Colon (tissue), 2 donors: ENCODE data around the gene BIVM.

Experiments
- FAIRE-seq: peaks from 2 replicates; lab custom pipeline; 2012; peaks lifted over from hg19 to GRCh38; lab: Jason Lieb, UNC
- donor health status: control.
- donor health status: control.

Gene BIVM

DNA sequence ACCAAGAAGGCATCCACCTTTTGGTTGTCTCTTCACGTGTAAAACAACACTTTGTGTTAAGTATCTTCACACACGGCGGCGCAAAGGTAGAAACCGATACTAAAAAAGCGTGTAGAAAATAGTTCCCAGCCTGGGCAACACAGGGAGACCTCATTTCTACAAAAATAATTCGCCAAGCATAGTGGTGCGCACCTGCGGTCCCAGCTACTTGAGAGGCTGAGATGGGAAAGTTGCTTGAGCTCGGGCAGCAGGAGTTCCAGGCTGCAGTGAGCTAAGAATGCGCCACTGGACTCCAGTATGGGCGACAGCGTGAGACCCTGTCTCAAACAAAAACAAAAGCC lies 46.3 kb downstream of the BIVM start:
- FAIRE-seq: no peak

DNA sequence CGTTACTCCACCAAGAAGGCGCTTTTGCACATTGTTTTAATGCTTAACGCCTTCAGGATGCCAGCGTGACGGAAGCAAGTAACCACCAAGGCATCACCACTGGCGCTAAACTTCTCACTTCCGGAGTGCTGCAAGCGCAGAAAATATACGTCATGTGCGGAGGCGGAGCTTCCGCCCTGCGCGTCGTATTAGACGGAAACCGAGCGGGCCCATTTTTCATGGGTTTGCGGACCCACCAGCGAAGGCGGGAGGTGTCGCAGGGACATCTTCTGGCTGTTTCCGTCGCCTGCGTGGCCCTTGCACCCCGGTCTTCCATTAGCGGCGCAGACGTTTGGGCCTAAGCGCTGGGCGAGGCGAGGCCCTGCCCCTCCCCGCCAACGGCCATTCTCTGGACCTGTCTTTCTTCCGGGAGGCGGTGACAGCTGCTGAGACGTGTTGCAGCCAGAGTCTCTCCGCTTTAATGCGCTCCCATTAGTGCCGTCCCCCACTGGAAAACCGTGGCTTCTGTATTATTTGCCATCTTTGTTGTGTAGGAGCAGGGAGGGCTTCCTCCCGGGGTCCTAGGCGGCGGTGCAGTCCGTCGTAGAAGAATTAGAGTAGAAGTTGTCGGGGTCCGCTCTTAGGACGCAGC lies 46.8 kb downstream of the BIVM start, which contains the start of gene ERCC5:
TSS of gene ERCC5 (plus strand) at position 403 of the 631 bp plus-strand sequence. CDS start 235 bp downstream, outside the sequence.
- peak; percentile 24 for FAIRE-seq

DNA sequence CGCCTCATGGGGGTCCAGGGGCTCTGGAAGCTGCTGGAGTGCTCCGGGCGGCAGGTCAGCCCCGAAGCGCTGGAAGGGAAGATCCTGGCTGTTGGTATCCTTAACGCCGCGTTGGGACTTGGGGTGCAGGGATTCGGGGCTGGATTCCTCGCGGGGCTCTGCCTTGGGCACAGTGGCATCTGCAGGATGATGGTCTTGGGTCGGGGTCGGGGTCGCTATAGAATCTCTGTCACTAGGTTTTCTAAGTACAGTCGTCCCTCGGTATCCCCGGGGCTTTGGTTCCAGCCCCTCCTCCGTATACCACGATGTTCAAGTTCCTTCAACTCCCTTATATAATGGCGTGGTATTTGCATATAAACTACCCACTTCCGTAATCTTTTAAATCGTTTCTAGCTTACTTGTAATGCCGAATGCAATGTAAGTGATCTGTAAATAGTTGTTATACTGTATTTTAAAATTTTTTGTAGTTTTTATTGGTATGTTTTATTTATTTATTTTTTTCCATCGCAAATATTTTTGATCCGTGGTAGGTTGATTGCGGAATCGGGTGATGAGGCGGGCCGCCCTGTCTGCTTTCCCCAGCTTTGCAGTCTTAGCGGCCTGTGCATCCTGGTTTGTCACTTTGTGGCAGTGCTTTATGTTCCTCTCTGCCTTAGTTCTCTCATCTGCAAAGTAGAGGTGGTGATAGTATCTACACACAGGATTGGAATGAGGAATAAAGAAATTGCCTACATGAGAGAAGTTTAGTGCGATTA lies 47.5 kb downstream of the BIVM start:
- no peak for FAIRE-seq

DNA sequence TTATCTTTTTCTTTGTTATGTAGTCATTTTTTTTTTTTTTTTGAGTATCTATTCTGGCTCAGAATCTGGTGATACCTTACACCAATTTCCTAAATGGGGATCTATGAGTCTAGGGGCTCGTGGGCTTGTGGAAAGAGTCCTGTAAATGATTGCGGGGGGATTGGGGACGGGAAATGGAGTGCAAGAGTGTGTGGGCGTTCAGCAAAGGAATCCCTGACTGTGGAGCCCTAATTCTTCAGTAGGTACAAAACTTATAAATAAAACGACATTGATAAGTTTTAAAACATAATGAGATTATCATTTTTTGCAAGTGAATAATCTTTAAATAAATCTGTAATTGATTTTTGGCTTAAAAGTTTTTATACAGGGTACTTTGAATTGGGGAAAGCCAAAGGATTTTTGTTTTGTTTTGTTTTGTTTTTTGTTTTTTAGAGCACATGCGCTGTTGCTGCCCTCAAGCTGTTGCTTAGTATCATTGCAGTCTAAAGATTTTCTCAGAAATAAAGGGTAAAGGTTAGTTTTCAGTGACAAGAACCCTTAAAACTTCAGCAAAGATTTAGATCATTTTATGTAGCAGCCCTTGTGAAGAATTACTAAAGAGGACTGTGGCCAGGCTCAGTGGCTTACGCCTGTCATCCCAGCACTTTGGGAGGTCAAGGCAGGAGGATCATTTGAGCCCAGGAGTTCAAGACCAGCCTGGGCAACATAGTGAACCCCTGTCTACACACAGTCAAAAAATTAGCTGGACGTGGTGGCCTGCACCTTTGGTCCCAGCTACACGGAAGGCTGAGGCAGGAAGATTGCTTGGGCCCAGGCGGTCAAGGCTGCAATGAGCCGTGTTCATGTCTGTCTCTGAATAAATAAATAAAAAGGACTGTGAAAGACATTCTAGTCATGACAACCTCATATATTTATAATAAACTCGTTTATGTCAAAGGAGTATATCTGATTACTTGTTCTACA lies 48.6 kb downstream of the BIVM start:
- FAIRE-seq: peak; percentile 31

DNA sequence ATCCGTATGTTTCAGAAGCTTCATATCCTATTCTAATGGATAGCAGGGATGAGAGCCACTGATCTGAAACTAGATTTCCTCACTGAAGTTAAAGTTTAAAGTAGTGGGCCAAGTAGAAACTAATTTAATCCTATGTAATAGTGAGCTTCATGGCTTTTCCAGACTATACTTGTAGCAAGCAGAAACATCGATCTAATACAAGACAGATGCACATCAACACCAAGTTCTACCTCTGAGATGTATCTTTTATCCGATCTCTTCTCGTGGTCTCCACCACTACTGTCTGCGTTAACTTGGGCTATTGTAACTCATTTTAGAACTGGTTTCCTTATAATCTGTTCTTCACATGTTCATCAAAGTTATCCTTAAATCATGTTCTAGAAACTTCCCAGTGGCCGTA lies 50.0 kb downstream of the BIVM start:
- no peak for FAIRE-seq

DNA sequence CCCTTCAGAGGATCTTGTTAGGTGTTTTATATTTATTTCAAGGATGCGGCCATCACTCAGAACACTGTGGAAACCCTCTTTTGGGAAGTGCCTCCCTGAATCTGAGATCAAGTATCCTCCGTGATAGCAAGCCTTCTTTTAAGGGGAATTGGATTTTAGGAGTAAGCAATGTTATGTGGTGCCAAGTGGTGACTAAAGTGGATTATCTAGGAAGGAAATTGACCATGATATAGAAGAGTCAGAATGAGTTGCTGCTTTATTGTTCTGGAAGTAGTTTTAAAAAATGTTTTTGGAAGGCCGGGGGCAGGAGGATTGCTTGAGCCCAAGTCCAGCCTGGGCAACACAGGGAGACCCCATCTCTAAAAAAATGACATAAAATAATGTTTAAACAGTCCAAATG lies 53.6 kb downstream of the BIVM start:
- FAIRE-seq: no peak

DNA sequence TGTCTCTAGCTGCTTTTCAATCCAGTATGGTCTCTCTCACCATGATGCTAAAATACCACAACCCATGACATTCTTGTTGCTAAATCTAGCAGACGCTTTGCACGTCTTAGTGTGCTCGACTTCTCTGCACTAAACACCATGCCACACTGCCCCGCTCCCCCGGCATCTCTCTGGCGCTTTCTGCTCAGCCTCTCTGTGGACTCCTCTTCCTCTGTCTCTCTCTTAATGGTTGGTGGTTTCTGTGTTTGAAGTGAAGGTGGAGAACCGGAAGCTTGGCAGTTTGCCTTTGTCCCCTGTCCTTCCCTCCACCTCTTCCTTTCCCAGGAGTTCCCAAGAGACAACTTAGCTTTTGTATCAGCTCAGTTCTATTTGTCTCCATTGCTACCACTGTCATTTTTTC lies 55.8 kb downstream of the BIVM start:
- no peak for FAIRE-seq

DNA sequence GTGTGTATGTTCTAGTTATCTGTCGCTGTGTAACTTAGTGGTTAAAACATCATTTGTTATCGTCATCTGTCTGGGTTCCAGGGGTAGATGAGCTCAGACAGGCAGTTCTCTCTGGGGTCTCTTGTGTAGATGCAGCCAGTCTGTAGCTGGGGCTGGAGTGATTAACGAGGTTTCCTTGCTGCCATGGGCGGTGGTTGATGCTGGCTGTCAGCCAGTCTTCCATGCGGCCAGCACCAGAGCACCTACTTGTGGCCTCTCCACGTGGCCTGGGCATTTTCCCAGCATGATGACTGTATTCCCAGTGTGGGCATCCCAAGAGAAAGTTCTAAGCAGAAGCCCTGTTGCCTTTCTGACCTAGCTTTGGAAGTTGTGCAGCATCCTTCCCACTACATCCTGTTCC lies 57.6 kb downstream of the BIVM start:
- FAIRE-seq: no peak

DNA sequence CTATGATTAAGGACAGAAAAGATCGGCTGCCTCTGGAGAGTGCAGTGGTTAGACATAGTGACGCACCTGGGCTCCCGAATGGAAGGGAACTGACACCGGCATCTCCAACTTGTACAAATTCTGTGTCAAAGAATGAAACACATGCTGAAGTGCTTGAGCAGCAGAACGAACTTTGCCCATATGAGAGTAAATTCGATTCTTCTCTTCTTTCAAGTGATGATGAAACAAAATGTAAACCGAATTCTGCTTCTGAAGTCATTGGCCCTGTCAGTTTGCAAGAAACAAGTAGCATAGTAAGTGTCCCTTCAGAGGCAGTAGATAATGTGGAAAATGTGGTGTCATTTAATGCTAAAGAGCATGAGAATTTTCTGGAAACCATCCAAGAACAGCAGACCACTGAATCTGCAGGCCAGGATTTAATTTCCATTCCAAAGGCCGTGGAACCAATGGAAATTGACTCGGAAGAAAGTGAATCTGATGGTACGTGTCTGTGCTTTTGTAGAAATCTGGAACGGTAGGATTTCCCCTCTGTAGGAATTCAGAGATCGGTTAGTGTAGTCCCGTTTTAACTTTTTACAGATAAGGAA lies 63.8 kb downstream of the BIVM start:
- FAIRE-seq: no peak

DNA sequence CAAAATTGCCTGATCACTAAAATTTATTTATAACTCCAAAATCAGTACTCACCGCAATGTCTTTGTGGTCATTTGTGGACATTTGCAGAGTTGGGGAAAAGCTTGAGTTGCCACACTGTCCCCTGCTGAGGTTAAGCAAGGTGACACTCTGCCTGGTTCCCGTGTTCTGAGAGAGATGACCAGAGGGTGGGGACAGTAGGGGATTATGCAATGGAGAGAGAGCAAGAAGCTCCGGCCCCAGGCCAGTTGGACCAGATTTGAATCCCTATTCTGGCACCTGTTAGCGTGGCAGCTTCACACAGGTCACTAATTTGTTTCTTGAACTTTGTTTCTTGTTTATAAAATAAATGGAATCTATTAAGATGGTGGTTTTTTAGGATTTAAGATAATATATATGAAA lies 64.7 kb downstream of the BIVM start:
- FAIRE-seq: no peak

DNA sequence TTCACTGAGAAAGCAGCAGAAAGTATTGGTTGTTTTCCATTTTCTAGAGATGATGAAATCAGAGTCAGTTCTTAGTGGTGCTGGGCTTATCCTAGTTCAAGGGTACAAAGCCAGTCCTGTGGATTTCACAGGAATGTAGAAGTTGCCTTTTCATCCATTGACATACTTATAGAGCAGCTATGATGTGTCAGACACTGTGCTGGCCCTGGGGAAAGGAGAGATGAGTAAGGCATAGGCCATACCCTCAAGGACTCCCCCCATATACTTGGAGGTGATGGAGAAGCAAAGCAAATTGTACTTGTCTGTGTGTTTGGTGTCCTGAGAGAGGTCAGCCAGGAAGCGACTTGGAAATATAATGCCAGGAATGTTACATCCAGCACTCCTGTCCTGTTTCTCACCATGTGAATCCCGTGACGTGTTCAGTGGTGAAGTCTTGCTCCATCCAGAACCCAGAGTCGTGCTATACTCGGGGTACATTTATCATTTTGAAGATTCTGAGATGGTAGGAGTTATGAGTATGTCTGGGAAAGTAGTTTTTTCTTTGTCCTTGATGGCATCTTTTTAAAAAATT lies 69.5 kb downstream of the BIVM start:
- no peak for FAIRE-seq

DNA sequence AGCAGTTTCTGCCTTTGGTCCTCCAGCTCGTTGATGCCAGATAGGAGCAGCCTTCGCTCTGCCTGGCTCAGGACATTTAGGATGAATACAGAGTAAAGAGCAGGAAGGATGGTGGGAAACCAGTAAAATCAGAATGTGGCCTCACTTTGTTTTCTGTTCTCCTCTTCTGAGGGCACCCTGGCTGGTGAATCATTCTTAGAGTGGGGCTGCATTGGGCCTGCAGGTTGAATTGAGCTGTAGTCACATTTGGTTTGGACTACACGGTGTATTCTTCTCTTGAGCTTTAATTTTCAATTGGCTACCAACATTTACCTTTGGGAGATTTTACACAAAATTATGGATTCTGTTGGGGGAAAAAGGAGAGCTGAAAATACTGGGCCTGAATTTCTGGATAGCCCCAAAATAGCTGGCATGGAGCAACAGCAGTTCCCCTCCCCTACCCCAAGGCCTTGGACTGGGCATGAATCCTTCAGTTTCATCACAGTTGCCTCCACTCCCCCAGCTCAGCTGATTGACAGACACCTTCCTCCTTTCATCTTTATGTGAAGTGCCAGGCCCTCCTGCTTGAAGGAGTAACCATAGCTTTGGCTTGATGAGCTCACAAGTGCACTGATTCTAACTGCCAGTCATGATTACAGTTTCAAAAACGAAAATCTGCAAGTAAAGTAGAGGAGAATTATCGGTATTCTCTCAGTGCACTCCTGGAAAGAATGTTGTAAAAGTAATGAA lies 71.2 kb downstream of the BIVM start:
- no peak for FAIRE-seq

DNA sequence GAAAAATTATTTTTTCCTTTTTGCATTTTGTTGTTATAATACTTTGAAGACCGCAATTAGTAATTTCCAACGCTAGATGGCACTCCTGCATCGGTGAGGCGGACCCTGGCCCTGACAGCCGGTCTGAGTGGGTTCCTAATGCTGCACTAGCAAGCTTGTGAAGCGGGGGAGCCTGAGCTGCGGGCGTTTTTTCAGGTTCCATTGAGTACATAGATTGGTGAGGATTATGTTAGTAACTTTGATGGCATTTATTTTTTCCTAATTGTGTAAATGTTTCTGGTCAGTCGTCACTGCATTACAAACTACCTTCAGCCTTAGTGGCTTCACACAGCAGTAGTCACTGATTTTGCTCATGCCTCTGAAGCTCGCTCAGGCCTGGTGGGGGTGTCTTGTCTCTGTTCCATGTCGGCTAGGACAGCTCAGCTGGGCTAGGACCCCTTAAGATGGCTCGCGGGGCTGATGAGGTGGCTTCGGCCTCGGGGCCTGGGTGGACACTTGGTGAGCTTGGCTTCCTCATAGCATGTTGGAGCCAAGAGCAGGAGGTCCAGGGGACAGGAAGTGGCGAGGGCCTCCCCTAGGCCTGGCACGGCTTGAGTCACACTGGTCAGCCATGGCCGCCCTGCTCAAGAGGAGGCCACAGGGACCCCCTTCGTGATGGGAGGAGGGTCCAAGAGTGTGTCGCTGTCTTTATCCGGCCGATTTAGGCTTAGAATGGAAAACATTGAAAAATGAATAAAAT lies 71.9 kb downstream of the BIVM start:
- no peak for FAIRE-seq

DNA sequence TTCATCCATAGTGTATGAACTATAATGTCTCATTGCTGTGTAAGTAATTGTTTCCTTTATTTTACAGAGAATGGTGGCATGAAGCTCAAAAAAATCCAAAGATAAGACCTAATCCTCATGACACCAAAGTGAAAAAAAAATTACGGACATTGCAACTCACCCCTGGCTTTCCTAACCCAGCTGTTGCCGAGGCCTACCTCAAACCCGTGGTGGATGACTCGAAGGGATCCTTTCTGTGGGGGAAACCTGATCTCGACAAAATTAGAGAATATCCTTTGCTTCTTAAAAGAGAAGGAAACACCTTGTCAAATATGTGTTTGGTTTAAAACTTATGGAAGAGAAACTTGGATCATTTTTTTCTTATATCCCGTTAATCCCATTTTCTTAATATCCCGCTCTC lies 73.2 kb downstream of the BIVM start:
- FAIRE-seq: no peak

DNA sequence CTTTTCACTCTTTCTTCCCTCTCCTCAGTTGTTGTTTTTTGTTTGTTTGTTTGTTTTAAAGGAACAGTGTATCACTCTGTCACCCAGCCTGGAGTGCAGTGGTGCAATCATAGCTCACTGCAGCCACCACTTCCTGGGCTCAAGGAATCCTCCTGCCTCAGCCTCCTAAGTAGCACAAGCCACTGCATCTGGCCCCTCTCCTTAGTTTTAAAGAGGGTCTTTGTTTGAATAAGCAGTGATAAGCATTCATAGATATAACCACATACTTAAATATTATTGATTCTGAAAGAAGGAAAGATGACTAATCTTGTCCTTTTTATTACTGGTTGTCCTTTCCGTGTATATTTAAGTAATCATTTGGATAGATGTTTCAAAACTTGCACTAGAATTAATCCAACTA lies 73.6 kb downstream of the BIVM start:
- no peak for FAIRE-seq

DNA sequence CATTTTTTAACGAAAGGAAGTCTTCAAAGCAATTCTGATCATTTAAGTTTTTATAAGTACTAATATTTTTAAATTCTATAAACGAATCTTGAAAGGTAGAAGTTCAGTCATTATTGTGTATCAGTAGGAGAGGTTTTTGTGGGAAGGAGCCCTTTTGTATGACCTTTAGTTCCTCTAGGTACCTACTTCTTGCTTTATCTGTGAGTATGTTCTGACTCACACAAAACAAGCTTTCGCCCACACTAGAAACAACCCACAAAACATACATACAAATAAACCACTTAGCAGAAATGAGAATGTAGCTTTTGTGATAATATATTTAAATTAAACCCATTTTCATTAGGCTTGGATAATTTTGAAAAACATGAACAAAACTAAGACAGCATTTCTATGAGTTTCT lies 74.7 kb downstream of the BIVM start:
- FAIRE-seq: no peak

DNA sequence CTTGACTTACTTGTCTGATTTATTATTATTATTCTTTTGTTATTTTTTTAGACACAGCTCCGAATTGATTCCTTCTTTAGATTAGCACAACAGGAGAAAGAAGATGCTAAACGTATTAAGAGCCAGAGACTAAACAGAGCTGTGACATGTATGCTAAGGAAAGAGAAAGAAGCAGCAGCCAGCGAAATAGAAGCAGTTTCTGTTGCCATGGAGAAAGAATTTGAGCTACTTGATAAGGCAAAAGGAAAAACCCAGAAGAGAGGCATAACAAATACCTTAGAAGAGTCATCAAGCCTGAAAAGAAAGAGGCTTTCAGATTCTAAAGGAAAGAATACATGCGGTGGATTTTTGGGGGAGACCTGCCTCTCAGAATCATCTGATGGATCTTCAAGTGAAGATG lies 76.3 kb downstream of the BIVM start:
- FAIRE-seq: no peak

DNA sequence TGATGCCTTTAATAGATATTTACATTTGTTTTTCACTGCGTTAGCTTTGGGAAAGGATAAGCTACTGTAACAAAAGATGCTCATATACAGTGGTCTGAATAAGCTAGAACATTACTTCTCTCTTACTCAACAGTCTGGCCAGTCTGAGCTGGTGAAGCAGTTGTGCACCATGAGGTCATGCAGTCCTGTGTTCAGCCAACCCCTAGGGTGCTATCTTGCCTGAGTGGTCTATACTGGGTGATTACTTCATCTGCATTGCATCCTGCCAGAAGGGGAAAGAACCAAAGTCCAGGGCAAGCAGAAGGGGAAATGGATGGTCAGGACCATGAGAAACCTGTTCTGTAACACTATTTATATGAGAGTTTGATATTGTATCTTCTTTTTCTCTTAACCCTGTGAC lies 78.4 kb downstream of the BIVM start:
- no peak for FAIRE-seq

DNA sequence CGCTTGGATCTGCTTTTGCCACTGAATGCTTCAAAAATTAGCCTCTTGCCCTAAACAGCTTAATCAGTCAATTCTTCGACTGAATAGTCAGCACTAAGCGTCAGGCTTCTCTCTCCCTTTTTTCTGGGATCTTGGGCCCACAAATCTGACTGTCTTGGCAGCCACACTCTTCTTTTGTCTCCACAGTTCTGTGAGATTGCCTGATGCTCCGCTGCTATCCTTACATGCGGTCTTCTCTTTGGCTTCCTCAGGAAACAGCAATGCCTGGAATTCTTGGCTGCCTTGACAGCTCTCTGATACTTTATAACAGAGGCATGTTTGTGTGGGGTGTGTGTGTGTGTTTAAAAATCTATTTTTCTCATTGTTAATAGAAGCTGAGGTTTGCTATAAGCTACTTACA lies 79.6 kb downstream of the BIVM start:
- FAIRE-seq: no peak

DNA sequence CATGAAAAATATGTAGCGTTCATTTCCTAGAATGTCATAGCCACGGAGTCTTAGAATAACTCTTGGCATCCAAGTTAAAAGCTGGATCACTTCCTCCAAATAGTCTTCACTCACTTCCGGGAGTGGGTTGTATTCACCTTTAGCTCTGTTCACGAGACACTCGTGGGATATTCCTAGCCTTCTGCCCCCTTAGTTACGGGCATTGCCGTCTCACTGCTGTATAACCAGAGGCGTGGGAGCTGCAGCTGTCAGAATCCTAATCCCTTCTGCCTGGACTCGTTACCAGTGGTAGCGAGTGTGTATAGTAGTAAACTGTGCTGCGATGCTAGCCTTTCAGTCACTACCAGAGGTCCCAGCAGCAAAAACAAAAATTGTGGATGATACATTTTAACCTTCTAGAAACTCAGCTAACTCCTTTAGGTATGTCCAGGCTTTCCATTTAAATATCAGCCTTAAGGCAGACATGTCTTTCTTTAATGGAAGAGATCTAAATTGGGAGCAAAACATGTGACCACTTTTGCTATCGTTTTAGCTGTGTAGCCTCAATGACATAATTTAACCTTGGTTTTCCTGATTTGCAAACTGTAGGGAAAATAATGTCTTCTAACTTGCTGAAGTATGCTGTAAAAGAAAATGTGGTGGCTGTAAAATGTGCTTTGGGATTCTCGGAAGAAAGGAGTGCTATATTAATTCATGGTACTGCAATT lies 81.0 kb downstream of the BIVM start:
- FAIRE-seq: no peak
